ENCODE measurements around the gene PRSS33. TPM values are rescaled to one million over a fixed set of nuclear protein-coding genes. Genes with fewer than 3 reads are reported as not detected.
A peak's percentile ranks its signal among the peaks of the same experiment; 100 is the strongest.

PRSS33 gene
- total and polyA plus RNA-seq, 9 of the 15 experiments (the other 6 are each of a cell fraction or from before 2014, with no cell fraction given) = not detected

DNA sequence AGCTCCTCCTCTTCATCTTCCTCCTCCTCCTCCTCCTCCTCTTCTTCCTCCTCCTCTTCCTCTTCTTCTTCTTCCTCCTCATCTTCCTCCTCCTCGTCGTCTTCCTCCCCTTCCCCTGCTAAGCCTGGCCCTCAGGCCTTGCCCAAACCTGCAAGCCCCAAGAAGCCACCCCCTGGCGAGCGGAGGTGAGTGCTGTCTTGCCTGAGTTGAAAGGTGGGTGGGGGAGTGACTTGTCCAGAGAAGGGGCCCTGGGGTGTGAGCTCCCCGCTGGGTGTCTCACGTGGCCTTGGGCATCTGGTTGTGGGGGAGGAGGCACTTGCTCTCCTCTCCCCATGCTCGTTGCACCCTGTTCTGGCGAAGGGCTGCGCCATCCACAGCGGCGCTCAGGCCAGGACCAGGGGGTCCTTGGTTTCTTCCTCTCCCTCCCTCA is 18.2 kb downstream of the PRSS33 start (continued):
- TF ChIP-seq GTF2A2 (tag; IDR thresholded peaks at IDR 0.05) (no peak), ZNF140 (CRISPR knock-in tag; IDR thresholded peaks at IDR 0.05) (no peak), NFIX (CRISPR knock-in tag; IDR thresholded peaks at IDR 0.05; ENCODE audit: low read depth) (no peak), ZNF174 (CRISPR knock-in tag; IDR thresholded peaks at IDR 0.05) (no peak), ZEB2 (IDR thresholded peaks at IDR 0.05) (no peak), IRF2 (CRISPR knock-in tag; IDR thresholded peaks at IDR 0.05) (no peak), ZNF57 (CRISPR knock-in tag; IDR thresholded peaks at IDR 0.05) (no peak)
- TF ChIP-seq, protein P1, sequence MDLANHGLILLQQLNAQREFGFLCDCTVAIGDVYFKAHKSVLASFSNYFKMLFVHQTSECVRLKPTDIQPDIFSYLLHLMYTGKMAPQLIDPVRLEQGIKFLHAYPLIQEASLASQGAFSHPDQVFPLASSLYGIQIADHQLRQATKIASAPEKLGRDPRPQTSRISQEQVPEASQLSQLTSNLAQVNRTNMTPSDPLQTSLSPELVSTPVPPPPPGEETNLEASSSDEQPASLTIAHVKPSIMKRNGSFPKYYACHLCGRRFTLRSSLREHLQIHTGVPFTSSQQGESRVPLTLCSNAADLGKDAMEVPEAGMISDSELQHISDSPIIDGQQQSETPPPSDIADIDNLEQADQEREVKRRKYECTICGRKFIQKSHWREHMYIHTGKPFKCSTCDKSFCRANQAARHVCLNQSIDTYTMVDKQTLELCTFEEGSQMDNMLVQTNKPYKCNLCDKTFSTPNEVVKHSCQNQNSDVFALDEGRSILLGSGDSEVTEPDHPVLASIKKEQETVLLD (IDR thresholded peaks at IDR 0.05) = no peak

DNA sequence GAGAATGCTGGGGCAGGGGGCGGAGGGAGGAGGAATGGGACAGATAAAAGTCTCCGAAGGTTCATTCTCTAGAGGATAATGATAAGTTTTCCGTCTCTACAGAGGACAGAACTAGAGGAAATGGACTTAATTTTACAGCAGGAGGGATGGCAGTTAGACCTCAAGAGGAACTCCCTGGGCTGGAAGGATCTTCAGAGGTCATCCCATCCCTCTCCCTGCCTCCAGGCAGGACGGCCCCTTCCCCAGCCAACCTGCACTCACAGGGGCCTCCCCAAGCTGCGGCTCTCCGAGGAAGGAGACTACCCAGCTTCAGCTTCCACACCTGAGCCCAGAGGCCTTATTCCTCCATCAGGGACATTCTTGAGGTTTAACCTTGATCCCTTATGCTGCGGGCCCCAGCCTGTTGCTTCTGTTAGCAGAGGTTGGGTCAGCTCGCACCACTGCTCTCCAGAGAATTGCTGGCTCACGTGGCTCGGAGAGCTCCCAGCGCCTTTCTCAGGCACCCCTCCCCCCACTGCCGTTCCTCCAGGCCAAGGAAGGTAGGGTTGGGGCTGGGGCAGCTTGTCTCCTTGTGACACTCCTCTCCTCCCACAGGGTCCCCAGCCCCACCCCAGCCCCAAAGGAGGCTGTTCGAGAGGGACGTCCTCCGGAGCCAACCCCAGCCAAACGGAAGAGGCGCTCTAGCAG is 18.8 kb downstream of the PRSS33 start:
- no TSS peak for BruUV-seq (replicated peaks)
- Histone ChIP-seq H3K4me3 (no peak overlapping the region), H3K4me1 (replicated peaks in 1 of 2; ENCODE audit: control insufficient read depth in 2 of 2, insufficient read depth in 2 of 2, low read length in 2 of 2) (peaks cover 15 to 60% of the 10 kb centered on the region in 2 experiments; a peak in 4 of 5 replicates), H3K36me3 (ENCODE audit: control insufficient read depth, insufficient read depth, low read length) (peaks cover 99% of the 10 kb centered on the region), H3K4me2 (ENCODE audit: insufficient read depth, low read length) (no peak overlapping the region), H3K27ac (ENCODE audit: extremely low read depth, low read depth, low read length) (peak overlapping the region; percentile 31; the same call in 1 of the 3 replicates), H3K9ac (ENCODE audit: insufficient read depth in 1 of 2, low read depth in 2 of 2, low read length in 2 of 2) (peak overlapping the region in 1 of 2 experiments; percentile 75; a peak in 1 of 4 replicates), H3K79me2 (ENCODE audit: control insufficient read depth, insufficient read depth, low read length) (peaks cover 50% of the 10 kb centered on the region), H3K9me3 (replicated peaks; ENCODE audit: control insufficient read depth, insufficient read depth, low read depth, low read length) (peaks cover 6% of the 10 kb centered on the region), H3K9me1 (ENCODE audit: control insufficient read depth, insufficient read depth, low read length) (no peaks in the 10 kb centered on the region), H3K27me3 (ENCODE audit: control insufficient read depth in 2 of 2, insufficient read depth in 2 of 2, low read length in 2 of 2) (no peaks in the 10 kb centered on the region), H2AFZ (ENCODE audit: low read depth, low read length) (no peak overlapping the region), H4K20me1 (replicated peaks; ENCODE audit: control insufficient read depth, insufficient read depth, low read length) (peaks cover 24% of the 10 kb centered on the region)
- intact Hi-C loops (cut with micrococcal nuclease) = no loop called here
- ChIA-PET POLR2A (interaction anchor here (0.5 to 9.0 kb wide), 12 partner anchors 9 to 338 kb away, joined by 3 to 96 read pairs (median 4); partner anchors contain the start of genes ELOB and SRRM2), CTCF (ENCODE audit: low intra/inter-chr PET ratio) (no interaction called here)
- FAIRE-seq = no peak
- peak; percentile 6 for ATAC-seq
- peak; percentile 50 to 71 (median 56) for DNase-seq (ENCODE audit: extremely low read depth in 1 of 4, low spot score in 3 of 4)
- WGBS (ENCODE audit: insufficient coverage, low coverage, missing lambda C conversion rate) = 72% methylated on average over 8 of the region's 17 CpGs
- in situ Hi-C loops (cut with MboI) = no loop called here
- TF ChIP-seq, protein P2, sequence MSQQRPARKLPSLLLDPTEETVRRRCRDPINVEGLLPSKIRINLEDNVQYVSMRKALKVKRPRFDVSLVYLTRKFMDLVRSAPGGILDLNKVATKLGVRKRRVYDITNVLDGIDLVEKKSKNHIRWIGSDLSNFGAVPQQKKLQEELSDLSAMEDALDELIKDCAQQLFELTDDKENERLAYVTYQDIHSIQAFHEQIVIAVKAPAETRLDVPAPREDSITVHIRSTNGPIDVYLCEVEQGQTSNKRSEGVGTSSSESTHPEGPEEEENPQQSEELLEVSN (IDR thresholded peaks at IDR 0.05; ENCODE audit: borderline replicate concordance in 1 of 2, extremely low read depth in 1 of 2, insufficient read depth in 1 of 2, insufficient read length in 1 of 2, low read depth in 1 of 2, low read length in 1 of 2, poor library complexity in 1 of 2, severe bottlenecking in 1 of 2) = peak in 1 of 2 experiments; percentile 14
- peak; percentile 43; the same call in 1 of the 2 replicates for TF ChIP-seq ZFX (CRISPR knock-in tag; IDR thresholded peaks at IDR 0.05)
- TF ChIP-seq SMARCB1 (IDR thresholded peaks at IDR 0.05; ENCODE audit: insufficient read length, low read depth) = no peak
- TF ChIP-seq POLR2G (IDR thresholded peaks at IDR 0.05; ENCODE audit: low read depth, low read length) = peak; percentile 44
- no peak for TF ChIP-seq GTF2E2 (tag; IDR thresholded peaks at IDR 0.05)
- TF ChIP-seq SREBF1 (IDR thresholded peaks at IDR 0.05; ENCODE audit: borderline replicate concordance, low read depth, low read length) = no peak
- TF ChIP-seq RBFOX2 (IDR thresholded peaks at IDR 0.05; ENCODE audit: low read depth, low read length) = 0 out of 2 replicates have a peak, but pooled peaks have one; percentile 16
- peak; percentile 5; the same call in 1 of the 2 replicates for TF ChIP-seq POLR2AphosphoS5 (IDR thresholded peaks at IDR 0.05; ENCODE audit: control insufficient read depth, insufficient read depth, low read depth, low read length)
- TF ChIP-seq, protein P3, sequence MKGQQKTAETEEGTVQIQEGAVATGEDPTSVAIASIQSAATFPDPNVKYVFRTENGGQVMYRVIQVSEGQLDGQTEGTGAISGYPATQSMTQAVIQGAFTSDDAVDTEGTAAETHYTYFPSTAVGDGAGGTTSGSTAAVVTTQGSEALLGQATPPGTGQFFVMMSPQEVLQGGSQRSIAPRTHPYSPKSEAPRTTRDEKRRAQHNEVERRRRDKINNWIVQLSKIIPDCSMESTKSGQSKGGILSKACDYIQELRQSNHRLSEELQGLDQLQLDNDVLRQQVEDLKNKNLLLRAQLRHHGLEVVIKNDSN (CRISPR knock-in tag; IDR thresholded peaks at IDR 0.05) = peak; percentile 43
- no peak for TF ChIP-seq EGR1 (conservative IDR thresholded peaks at IDR 0.05)

Data from K562 (cell line).